Measurements from ENCODE around the gene BEST2.

The BEST2 gene

GRCh38 chr19:12800923-12801465, 49.4 kb downstream of the BEST2 start:
- no peak for DNase-seq (ENCODE audit: low read depth, low spot score)

GRCh38 chr19:12801466-12802266, 50.1 kb downstream of the BEST2 start, which contains the start of the genes PRDX2 and THSD8:
Gene PRDX2 (minus strand): TSS chr19:12801800. CDS start chr19:12801261, 539 bp downstream.
Gene THSD8 (plus strand): TSS chr19:12802069. CDS start chr19:12802072, 3 bp downstream.
- no peak for DNase-seq (ENCODE audit: low read depth, low spot score)

GRCh38 chr19:12802267-12803106, 50.9 kb downstream of the BEST2 start:
- no peak for DNase-seq (ENCODE audit: low read depth, low spot score)

GRCh38 chr19:12804051-12804450, 52.5 kb downstream of the BEST2 start:
- DNase-seq (ENCODE audit: low read depth, low spot score) = no peak

- DNase-seq (ENCODE audit: low read depth, low spot score) = no peak
Measured at GRCh38 chr19:12806242-12807081, 54.9 kb downstream of the BEST2 start, which contains the start of gene RNASEH2A. Gene RNASEH2A (plus strand): TSS chr19:12806584. CDS start chr19:12806674, 90 bp downstream.
